ENCODE measurements around the gene RWDD1. TPM values are rescaled to one million over a fixed set of nuclear protein-coding genes. Genes with fewer than 3 reads are reported as not detected.

The RWDD1 gene
- total and polyA plus RNA-seq, 2 of the 13 experiments (the other 11 are each of a cell fraction or from before 2014, with no cell fraction given): 27.4 to 67.1 TPM

GRCh38 chr6:116570856-116571682, at the start of gene RWDD1 (continued):
- TF ChIP-seq ZNF572 (CRISPR knock-in tag; IDR thresholded peaks at IDR 0.05) (peak; percentile 35; the same call in 1 of the 2 replicates), TIGD3 (CRISPR knock-in tag; IDR thresholded peaks at IDR 0.05; ENCODE audit: borderline replicate concordance) (no peak), ZSCAN29 (CRISPR knock-in tag; conservative IDR thresholded peaks at IDR 0.05) (peak; percentile 77; the same call in 1 of the 2 replicates), ZNF101 (CRISPR knock-in tag; IDR thresholded peaks at IDR 0.05; ENCODE audit: borderline replicate concordance, low read depth) (no peak), SRY (CRISPR knock-in tag; IDR thresholded peaks at IDR 0.05) (peak; percentile 91), SCMH1 (CRISPR knock-in tag; IDR thresholded peaks at IDR 0.05; ENCODE audit: borderline replicate concordance) (no peak), ZNF552 (CRISPR knock-in tag; IDR thresholded peaks at IDR 0.05; ENCODE audit: borderline replicate concordance) (peak; percentile 90; the same call in 1 of the 2 replicates), ZNF207 (IDR thresholded peaks at IDR 0.05; ENCODE audit: borderline replicate concordance) (no peak), DDIT3 (CRISPR knock-in tag; IDR thresholded peaks at IDR 0.05) (no peak; the same call in 1 of the 2 replicates)
- TF ChIP-seq, protein P1, sequence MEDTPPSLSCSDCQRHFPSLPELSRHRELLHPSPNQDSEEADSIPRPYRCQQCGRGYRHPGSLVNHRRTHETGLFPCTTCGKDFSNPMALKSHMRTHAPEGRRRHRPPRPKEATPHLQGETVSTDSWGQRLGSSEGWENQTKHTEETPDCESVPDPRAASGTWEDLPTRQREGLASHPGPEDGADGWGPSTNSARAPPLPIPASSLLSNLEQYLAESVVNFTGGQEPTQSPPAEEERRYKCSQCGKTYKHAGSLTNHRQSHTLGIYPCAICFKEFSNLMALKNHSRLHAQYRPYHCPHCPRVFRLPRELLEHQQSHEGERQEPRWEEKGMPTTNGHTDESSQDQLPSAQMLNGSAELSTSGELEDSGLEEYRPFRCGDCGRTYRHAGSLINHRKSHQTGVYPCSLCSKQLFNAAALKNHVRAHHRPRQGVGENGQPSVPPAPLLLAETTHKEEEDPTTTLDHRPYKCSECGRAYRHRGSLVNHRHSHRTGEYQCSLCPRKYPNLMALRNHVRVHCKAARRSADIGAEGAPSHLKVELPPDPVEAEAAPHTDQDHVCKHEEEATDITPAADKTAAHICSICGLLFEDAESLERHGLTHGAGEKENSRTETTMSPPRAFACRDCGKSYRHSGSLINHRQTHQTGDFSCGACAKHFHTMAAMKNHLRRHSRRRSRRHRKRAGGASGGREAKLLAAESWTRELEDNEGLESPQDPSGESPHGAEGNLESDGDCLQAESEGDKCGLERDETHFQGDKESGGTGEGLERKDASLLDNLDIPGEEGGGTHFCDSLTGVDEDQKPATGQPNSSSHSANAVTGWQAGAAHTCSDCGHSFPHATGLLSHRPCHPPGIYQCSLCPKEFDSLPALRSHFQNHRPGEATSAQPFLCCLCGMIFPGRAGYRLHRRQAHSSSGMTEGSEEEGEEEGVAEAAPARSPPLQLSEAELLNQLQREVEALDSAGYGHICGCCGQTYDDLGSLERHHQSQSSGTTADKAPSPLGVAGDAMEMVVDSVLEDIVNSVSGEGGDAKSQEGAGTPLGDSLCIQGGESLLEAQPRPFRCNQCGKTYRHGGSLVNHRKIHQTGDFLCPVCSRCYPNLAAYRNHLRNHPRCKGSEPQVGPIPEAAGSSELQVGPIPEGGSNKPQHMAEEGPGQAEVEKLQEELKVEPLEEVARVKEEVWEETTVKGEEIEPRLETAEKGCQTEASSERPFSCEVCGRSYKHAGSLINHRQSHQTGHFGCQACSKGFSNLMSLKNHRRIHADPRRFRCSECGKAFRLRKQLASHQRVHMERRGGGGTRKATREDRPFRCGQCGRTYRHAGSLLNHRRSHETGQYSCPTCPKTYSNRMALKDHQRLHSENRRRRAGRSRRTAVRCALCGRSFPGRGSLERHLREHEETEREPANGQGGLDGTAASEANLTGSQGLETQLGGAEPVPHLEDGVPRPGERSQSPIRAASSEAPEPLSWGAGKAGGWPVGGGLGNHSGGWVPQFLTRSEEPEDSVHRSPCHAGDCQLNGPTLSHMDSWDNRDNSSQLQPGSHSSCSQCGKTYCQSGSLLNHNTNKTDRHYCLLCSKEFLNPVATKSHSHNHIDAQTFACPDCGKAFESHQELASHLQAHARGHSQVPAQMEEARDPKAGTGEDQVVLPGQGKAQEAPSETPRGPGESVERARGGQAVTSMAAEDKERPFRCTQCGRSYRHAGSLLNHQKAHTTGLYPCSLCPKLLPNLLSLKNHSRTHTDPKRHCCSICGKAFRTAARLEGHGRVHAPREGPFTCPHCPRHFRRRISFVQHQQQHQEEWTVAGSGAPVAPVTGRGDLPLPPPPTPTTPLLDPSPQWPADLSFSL (CRISPR knock-in tag; IDR thresholded peaks at IDR 0.05): no peak
- TF ChIP-seq, protein P2, sequence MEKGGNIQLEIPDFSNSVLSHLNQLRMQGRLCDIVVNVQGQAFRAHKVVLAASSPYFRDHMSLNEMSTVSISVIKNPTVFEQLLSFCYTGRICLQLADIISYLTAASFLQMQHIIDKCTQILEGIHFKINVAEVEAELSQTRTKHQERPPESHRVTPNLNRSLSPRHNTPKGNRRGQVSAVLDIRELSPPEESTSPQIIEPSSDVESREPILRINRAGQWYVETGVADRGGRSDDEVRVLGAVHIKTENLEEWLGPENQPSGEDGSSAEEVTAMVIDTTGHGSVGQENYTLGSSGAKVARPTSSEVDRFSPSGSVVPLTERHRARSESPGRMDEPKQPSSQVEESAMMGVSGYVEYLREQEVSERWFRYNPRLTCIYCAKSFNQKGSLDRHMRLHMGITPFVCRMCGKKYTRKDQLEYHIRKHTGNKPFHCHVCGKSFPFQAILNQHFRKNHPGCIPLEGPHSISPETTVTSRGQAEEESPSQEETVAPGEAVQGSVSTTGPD (CRISPR knock-in tag; IDR thresholded peaks at IDR 0.05): no peak
- TF ChIP-seq, protein P3, sequence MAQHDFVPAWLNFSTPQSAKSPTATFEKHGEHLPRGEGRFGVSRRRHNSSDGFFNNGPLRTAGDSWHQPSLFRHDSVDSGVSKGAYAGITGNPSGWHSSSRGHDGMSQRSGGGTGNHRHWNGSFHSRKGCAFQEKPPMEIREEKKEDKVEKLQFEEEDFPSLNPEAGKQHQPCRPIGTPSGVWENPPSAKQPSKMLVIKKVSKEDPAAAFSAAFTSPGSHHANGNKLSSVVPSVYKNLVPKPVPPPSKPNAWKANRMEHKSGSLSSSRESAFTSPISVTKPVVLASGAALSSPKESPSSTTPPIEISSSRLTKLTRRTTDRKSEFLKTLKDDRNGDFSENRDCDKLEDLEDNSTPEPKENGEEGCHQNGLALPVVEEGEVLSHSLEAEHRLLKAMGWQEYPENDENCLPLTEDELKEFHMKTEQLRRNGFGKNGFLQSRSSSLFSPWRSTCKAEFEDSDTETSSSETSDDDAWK (CRISPR knock-in tag; IDR thresholded peaks at IDR 0.05): no peak
- TF ChIP-seq, protein P4, sequence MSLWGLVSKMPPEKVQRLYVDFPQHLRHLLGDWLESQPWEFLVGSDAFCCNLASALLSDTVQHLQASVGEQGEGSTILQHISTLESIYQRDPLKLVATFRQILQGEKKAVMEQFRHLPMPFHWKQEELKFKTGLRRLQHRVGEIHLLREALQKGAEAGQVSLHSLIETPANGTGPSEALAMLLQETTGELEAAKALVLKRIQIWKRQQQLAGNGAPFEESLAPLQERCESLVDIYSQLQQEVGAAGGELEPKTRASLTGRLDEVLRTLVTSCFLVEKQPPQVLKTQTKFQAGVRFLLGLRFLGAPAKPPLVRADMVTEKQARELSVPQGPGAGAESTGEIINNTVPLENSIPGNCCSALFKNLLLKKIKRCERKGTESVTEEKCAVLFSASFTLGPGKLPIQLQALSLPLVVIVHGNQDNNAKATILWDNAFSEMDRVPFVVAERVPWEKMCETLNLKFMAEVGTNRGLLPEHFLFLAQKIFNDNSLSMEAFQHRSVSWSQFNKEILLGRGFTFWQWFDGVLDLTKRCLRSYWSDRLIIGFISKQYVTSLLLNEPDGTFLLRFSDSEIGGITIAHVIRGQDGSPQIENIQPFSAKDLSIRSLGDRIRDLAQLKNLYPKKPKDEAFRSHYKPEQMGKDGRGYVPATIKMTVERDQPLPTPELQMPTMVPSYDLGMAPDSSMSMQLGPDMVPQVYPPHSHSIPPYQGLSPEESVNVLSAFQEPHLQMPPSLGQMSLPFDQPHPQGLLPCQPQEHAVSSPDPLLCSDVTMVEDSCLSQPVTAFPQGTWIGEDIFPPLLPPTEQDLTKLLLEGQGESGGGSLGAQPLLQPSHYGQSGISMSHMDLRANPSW (CRISPR knock-in tag; IDR thresholded peaks at IDR 0.05; ENCODE audit: borderline replicate concordance): peak; percentile 92

All from HepG2 (cell line).